ENCODE measurements around the gene SIX2.

Gene SIX2

GRCh38 chr2:44967727-44968432, 41.4 kb downstream of the SIX2 start:
- H3K4me1 ChIP-seq = peaks cover 0 to 32% (median 11%) of the 10 kb centered on the region in 10 experiments; a peak in 12 of 20 replicates

DNA sequence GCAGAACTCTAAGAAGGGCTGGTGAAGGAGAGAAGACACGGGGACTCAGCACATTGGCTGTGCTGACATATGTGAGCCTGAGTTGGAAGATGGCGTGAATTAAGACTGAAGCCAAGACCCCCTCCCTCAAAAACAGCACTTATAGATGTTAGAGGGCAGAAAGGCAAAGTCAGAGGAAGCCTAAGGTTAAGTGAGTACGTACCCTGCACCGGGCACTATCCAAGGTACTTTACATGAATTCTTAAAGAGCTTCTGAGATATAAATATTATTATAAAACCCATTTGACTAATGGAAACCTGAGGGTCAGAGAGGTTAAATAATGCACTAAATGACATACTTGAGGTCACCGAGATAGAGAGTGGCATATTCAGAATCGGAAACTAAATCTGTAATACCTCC, 42.2 kb downstream of the SIX2 start:
- no peak for TF ChIP-seq Cebpa-rat (IDR thresholded peaks at IDR 0.05)
- Histone ChIP-seq H3K27ac (no peak overlapping the region), H3K27me3 (no peaks in the 10 kb centered on the region), H3K9ac (no peak overlapping the region), H3K9me3 (replicated peaks in 1 of 11) (no peaks in the 10 kb centered on the region), H4K20me1 (no peaks in the 10 kb centered on the region), H3K4me2 (no peak overlapping the region), H3K4me3 (no peak overlapping the region), H3K36me3 (no peaks in the 10 kb centered on the region), H3K4me1 (peaks cover 0 to 32% (median 11%) of the 10 kb centered on the region in 10 experiments; a peak in 12 of 20 replicates)

More at GRCh38 chr2:44967727-44968432, 41.4 kb downstream of the SIX2 start:
- no peak overlapping the region for H3K9ac ChIP-seq
- no peaks in the 10 kb centered on the region for H4K20me1 ChIP-seq
- no peaks in the 10 kb centered on the region for H3K9me3 ChIP-seq (replicated peaks in 1 of 11)
- H3K27me3 ChIP-seq = no peaks in the 10 kb centered on the region
- no peak overlapping the region for H3K4me2 ChIP-seq
- no peaks in the 10 kb centered on the region for H3K36me3 ChIP-seq
- no peak overlapping the region for H3K4me3 ChIP-seq
- H3K27ac ChIP-seq = no peak overlapping the region
- TF ChIP-seq Cebpa-rat (IDR thresholded peaks at IDR 0.05) = no peak

GRCh38 chr2:44965684-44966083, 43.6 kb downstream of the SIX2 start:
- no peaks in the 10 kb centered on the region for H3K9me3 ChIP-seq (replicated peaks in 1 of 11)
- H3K4me3 ChIP-seq = no peak overlapping the region
- H3K27me3 ChIP-seq = no peaks in the 10 kb centered on the region
- peak overlapping the region in 5 of 11 experiments; percentile 15 to 91 (median 53); a peak in 7 of 22 replicates for H3K4me2 ChIP-seq
- peak overlapping the region in 2 of 11 experiments; percentile 11 to 12; a peak in 2 of 22 replicates for H3K27ac ChIP-seq
- no peaks in the 10 kb centered on the region for H3K36me3 ChIP-seq
- H3K9ac ChIP-seq = no peak overlapping the region
- H3K4me1 ChIP-seq = peaks cover 0 to 32% (median 11%) of the 10 kb centered on the region in 10 experiments; a peak in 12 of 20 replicates
- TF ChIP-seq Cebpa-rat (IDR thresholded peaks at IDR 0.05) = no peak
- no peaks in the 10 kb centered on the region for H4K20me1 ChIP-seq

- no peaks in the 10 kb centered on the region for H3K36me3 ChIP-seq
- H3K9ac ChIP-seq = no peak overlapping the region
- H3K4me3 ChIP-seq = no peak overlapping the region
- H3K27ac ChIP-seq = no peak overlapping the region
- no peaks in the 10 kb centered on the region for H3K27me3 ChIP-seq
- H3K4me2 ChIP-seq = peak overlapping the region in 5 of 11 experiments; percentile 21 to 91 (median 66); a peak in 7 of 22 replicates
- peaks cover 0 to 39% (median 11%) of the 10 kb centered on the region in 10 experiments; a peak in 12 of 20 replicates for H3K4me1 ChIP-seq
- no peaks in the 10 kb centered on the region for H3K9me3 ChIP-seq (replicated peaks in 1 of 11)
- no peaks in the 10 kb centered on the region for H4K20me1 ChIP-seq
- no peak for TF ChIP-seq Cebpa-rat (IDR thresholded peaks at IDR 0.05)
Measured at GRCh38 chr2:44964752-44965236, 44.5 kb downstream of the SIX2 start.

GRCh38 chr2:44962176-44962695, 47.0 kb downstream of the SIX2 start:
- Histone ChIP-seq H4K20me1 (no peaks in the 10 kb centered on the region), H3K27me3 (no peaks in the 10 kb centered on the region)

DNA sequence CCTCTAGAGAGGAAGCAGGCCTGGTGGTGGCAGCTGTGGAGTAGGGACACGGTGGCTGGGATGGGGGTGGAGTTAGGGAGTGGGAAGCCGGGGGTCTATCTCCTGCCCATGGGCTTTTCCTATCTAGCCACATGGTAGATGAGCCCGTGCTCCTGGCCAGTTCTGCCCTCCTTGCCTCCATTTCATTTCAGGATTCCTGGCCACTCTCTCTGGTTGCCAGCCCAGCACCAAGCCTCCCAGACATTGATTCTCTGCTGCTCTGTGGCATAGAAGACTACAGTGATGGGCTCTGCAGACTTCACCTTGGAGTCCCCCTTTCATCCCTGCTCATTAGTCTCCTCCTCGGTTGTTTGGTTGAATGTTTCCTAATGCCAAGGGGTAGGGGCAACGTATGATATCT, 48.4 kb downstream of the SIX2 start:
- TF ChIP-seq Cebpa-rat (IDR thresholded peaks at IDR 0.05) = no peak
- peaks cover 0 to 5% (median 0%) of the 10 kb centered on the region in 11 experiments; a peak in 1 of 22 replicates for H4K20me1 ChIP-seq
- H3K4me1 ChIP-seq = peaks cover 0 to 35% (median 11%) of the 10 kb centered on the region in 10 experiments; a peak in 12 of 20 replicates
- H3K4me3 ChIP-seq = no peak overlapping the region
- H3K9me3 ChIP-seq (replicated peaks in 1 of 11) = no peaks in the 10 kb centered on the region
- peaks cover 0 to 9% (median 4%) of the 10 kb centered on the region in 11 experiments; a peak in 13 of 22 replicates for H3K27me3 ChIP-seq
- no peaks in the 10 kb centered on the region for H3K36me3 ChIP-seq
- H3K4me2 ChIP-seq = no peak overlapping the region
- H3K27ac ChIP-seq = no peak overlapping the region
- no peak overlapping the region for H3K9ac ChIP-seq

More at GRCh38 chr2:44962176-44962695, 47.0 kb downstream of the SIX2 start:
- H3K9me3 ChIP-seq (replicated peaks in 1 of 11) = no peaks in the 10 kb centered on the region
- no peaks in the 10 kb centered on the region for H3K36me3 ChIP-seq
- TF ChIP-seq Cebpa-rat (IDR thresholded peaks at IDR 0.05) = no peak
- H3K27ac ChIP-seq = no peak overlapping the region
- H3K4me2 ChIP-seq = no peak overlapping the region
- H3K4me1 ChIP-seq = peaks cover 0 to 45% (median 11%) of the 10 kb centered on the region in 10 experiments; a peak in 12 of 20 replicates
- no peak overlapping the region for H3K9ac ChIP-seq
- no peak overlapping the region for H3K4me3 ChIP-seq

DNA sequence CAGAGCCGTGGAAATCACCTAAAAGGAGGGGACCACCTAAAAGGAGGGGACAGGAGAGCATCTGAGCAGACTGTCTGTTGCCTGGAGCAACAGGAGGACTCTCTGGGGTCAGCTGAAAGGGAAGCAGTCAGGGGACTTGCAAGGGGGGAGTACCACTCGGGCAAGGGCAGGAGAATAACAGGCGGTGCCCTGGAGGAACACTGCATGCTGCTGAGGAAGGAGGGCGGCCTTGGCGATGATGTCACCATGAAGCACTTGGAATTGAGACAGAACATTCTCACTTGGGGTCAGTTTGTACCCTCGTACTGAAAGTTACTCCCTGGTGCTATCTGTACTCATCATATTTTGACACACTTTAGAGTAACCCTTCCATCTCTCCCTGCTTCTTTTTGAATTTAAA, 49.4 kb downstream of the SIX2 start:
- H3K36me3 ChIP-seq = no peaks in the 10 kb centered on the region
- no peak for TF ChIP-seq Cebpa-rat (IDR thresholded peaks at IDR 0.05)
- no peak overlapping the region for H3K4me3 ChIP-seq
- H3K27me3 ChIP-seq = peaks cover 9 to 19% (median 14%) of the 10 kb centered on the region in 11 experiments
- peaks cover 0 to 30% (median 12%) of the 10 kb centered on the region in 10 experiments; a peak in 15 of 20 replicates for H3K4me1 ChIP-seq
- no peak overlapping the region for H3K4me2 ChIP-seq
- H3K9me3 ChIP-seq (replicated peaks in 1 of 11) = no peaks in the 10 kb centered on the region
- peaks cover 0 to 12% (median 5%) of the 10 kb centered on the region in 11 experiments; a peak in 11 of 22 replicates for H4K20me1 ChIP-seq
- no peak overlapping the region for H3K27ac ChIP-seq
- H3K9ac ChIP-seq = no peak overlapping the region

- H3K4me1 ChIP-seq = peaks cover 0 to 20% (median 6%) of the 10 kb centered on the region in 10 experiments; a peak in 11 of 20 replicates
- H3K4me3 ChIP-seq = no peak overlapping the region
- H3K4me2 ChIP-seq = no peak overlapping the region
- no peaks in the 10 kb centered on the region for H3K36me3 ChIP-seq
- no peak for TF ChIP-seq Cebpa-rat (IDR thresholded peaks at IDR 0.05)
- H3K27me3 ChIP-seq = peaks cover 30 to 39% (median 35%) of the 10 kb centered on the region in 11 experiments
- H3K9ac ChIP-seq = no peak overlapping the region
- H3K27ac ChIP-seq = no peak overlapping the region
- no peaks in the 10 kb centered on the region; a peak in 1 of 22 replicates for H3K9me3 ChIP-seq (replicated peaks in 1 of 11)
- peaks cover 0 to 33% (median 12%) of the 10 kb centered on the region in 11 experiments; a peak in 13 of 22 replicates for H4K20me1 ChIP-seq
Measured at GRCh38 chr2:44957656-44958327, 51.5 kb downstream of the SIX2 start.

DNA sequence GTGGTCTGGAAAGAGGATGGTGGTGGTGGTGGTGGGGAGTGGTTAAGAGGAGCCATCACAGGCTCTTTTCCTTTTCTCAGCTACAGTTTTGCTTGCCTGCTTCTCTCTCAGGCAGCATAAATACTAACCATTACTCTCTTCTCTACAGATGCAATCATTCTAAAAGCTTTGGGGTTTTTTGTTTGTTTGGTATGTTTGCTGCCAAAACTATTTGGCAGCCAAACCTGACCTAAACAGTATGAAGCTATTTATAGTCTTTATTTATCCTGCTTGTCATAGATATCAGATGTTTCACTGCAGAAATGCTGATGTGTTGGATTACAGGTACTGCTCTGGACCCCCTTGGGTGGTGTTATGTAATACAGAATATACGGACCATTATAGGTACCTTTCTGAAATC, 52.4 kb downstream of the SIX2 start:
- no peak overlapping the region for H3K9ac ChIP-seq
- peaks cover 40 to 49% (median 44%) of the 10 kb centered on the region in 11 experiments for H3K27me3 ChIP-seq
- H3K9me3 ChIP-seq (replicated peaks in 1 of 11) = no peaks in the 10 kb centered on the region; a peak in 2 of 22 replicates
- no peaks in the 10 kb centered on the region for H3K36me3 ChIP-seq
- no peak overlapping the region for H3K27ac ChIP-seq
- H3K4me1 ChIP-seq = peaks cover 0 to 20% (median 7%) of the 10 kb centered on the region in 10 experiments; a peak in 11 of 20 replicates
- no peak overlapping the region for H3K4me3 ChIP-seq
- H4K20me1 ChIP-seq = peaks cover 0 to 42% (median 16%) of the 10 kb centered on the region in 11 experiments; a peak in 13 of 22 replicates
- no peak overlapping the region for H3K4me2 ChIP-seq
- no peak for TF ChIP-seq Cebpa-rat (IDR thresholded peaks at IDR 0.05)

Measured in BLaER1 treated with 17β-estradiol and CSF1 and Interleukin-3, amounts not matched to agents 10 nM and 100 nM (cell line).